Measurements from ENCODE around the gene TIMM13.

DNA sequence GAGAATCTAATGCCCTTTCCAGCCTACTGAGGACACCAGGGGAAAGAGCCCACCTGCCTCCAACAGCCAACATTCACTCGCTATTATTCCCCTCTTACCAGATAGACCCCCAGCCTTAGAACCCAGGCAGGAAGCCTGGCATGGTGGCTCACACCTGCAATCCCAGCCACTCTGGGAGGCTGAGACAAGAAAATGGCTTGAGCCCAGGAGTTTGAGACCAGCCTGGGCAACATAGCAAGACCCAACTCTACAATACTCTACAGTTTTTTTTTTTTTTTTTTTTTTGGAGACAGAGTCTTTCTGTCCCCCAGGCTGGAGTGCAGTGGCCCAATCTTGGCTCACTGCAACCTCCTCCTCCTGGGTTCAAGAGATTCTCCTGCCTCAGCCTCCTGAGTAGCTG is 32.9 kb upstream of the TIMM13 start:
- TF ChIP-seq POLR2A (IDR thresholded peaks at IDR 0.05) = no peak
- TF ChIP-seq CTCF (IDR thresholded peaks at IDR 0.05 in 4 of 5, conservative IDR thresholded peaks at IDR 0.05 in 1 of 5) = no peak
